Measurements from ENCODE around the gene RAB44.

Gene RAB44

GRCh38 chr6:36765190-36765589 is 67.6 kb downstream of the RAB44 start:
- no peak for DNase-seq (ENCODE audit: low spot score)
- no peak overlapping the region for H3K27ac ChIP-seq
- POLR2A ChIA-PET (ENCODE audit: low non-redundant PET), result no interaction called here
- CTCF ChIA-PET, result interaction anchor here (0.7 to 5.6 kb wide), 8 partner anchors 10 to 252 kb away, joined by 3 to 70 read pairs (median 4); no protein-coding TSS in a partner anchor
- TF ChIP-seq CTCF (conservative IDR thresholded peaks at IDR 0.05; ENCODE audit: low read depth), result no peak

- peak; percentile 77 for DNase-seq (ENCODE audit: low spot score)
- no peak overlapping the region for H3K27ac ChIP-seq
- TF ChIP-seq CTCF (conservative IDR thresholded peaks at IDR 0.05; ENCODE audit: low read depth), result peak; percentile 78
- ChIA-PET CTCF (interaction anchor here (0.6 to 5.6 kb wide), 14 partner anchors 10 to 254 kb away, joined by 3 to 70 read pairs (median 4); no protein-coding TSS in a partner anchor), POLR2A (ENCODE audit: low non-redundant PET) (interaction anchor here (0.7 kb wide), 1 partner anchor 309 kb away, joined by 5 read pairs; no protein-coding TSS in a partner anchor)
Observed at GRCh38 chr6:36765594-36766398, 68.2 kb downstream of the RAB44 start.

- ChIA-PET POLR2A (ENCODE audit: low non-redundant PET) (interaction anchor here (0.7 kb wide), 1 partner anchor 310 kb away, joined by 5 read pairs; no protein-coding TSS in a partner anchor), CTCF (interaction anchor here (0.6 to 5.6 kb wide), 9 partner anchors 9 to 251 kb away, joined by 3 to 70 read pairs (median 5); no protein-coding TSS in a partner anchor)
- DNase-seq (ENCODE audit: low spot score), result no peak
- peak; percentile 35 for TF ChIP-seq CTCF (conservative IDR thresholded peaks at IDR 0.05; ENCODE audit: low read depth)
- no peak overlapping the region for H3K27ac ChIP-seq
Observed at GRCh38 chr6:36766399-36766945, 68.8 kb downstream of the RAB44 start.

GRCh38 chr6:36769183-36769675 is 71.6 kb downstream of the RAB44 start:
- no peak for DNase-seq (ENCODE audit: low spot score)
- POLR2A ChIA-PET (ENCODE audit: low non-redundant PET), result no interaction called here
- TF ChIP-seq CTCF (conservative IDR thresholded peaks at IDR 0.05; ENCODE audit: low read depth), result no peak
- H3K27ac ChIP-seq, result peak overlapping the region; percentile 37; the same call in 1 of the 2 replicates
- CTCF ChIA-PET, result interaction anchor here (1.0 to 2.8 kb wide), 3 partner anchors 10 to 249 kb away, joined by 3 to 13 read pairs (median 4); no protein-coding TSS in a partner anchor

GRCh38 chr6:36769676-36770499 is 72.3 kb downstream of the RAB44 start:
- peak overlapping the region; percentile 37; the same call in 1 of the 2 replicates for H3K27ac ChIP-seq
- no peak for TF ChIP-seq CTCF (conservative IDR thresholded peaks at IDR 0.05; ENCODE audit: low read depth)
- ChIA-PET POLR2A (ENCODE audit: low non-redundant PET) (no interaction called here), CTCF (interaction anchor here (1.0 to 2.8 kb wide), 4 partner anchors 11 to 248 kb away, joined by 3 to 13 read pairs (median 4); no protein-coding TSS in a partner anchor)
- no peak for DNase-seq (ENCODE audit: low spot score)
